Measurements from ENCODE around the gene MEGF11. TPM values are rescaled to one million over a fixed set of nuclear protein-coding genes. Genes with fewer than 3 reads are reported as not detected.

Gene MEGF11
- total RNA-seq, 4 donors from 2014 or later = 0.76 TPM; not detected in 3

GRCh38 chr15:66069751-66070150, 183.8 kb downstream of the MEGF11 start:
- no peak overlapping the region for H3K4me3 ChIP-seq
- intact Hi-C loops (cut with DNase I; ENCODE audit: low total_unique reads) = no loop called here
- H3K27me3 ChIP-seq = no peaks in the 10 kb centered on the region
- H3K4me1 ChIP-seq = no peaks in the 10 kb centered on the region
- H3K27ac ChIP-seq = no peak overlapping the region
- no peak for DNase-seq
- TF ChIP-seq, protein P1, sequence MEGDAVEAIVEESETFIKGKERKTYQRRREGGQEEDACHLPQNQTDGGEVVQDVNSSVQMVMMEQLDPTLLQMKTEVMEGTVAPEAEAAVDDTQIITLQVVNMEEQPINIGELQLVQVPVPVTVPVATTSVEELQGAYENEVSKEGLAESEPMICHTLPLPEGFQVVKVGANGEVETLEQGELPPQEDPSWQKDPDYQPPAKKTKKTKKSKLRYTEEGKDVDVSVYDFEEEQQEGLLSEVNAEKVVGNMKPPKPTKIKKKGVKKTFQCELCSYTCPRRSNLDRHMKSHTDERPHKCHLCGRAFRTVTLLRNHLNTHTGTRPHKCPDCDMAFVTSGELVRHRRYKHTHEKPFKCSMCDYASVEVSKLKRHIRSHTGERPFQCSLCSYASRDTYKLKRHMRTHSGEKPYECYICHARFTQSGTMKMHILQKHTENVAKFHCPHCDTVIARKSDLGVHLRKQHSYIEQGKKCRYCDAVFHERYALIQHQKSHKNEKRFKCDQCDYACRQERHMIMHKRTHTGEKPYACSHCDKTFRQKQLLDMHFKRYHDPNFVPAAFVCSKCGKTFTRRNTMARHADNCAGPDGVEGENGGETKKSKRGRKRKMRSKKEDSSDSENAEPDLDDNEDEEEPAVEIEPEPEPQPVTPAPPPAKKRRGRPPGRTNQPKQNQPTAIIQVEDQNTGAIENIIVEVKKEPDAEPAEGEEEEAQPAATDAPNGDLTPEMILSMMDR (IDR thresholded peaks at IDR 0.05) = no peak
- no peaks in the 10 kb centered on the region for H3K36me3 ChIP-seq
- H3K9me3 ChIP-seq = no peaks in the 10 kb centered on the region

GRCh38 chr15:66068801-66069200, 184.7 kb downstream of the MEGF11 start:
- H3K4me1 ChIP-seq = no peaks in the 10 kb centered on the region
- TF ChIP-seq, protein P1 (IDR thresholded peaks at IDR 0.05) = no peak
- no peak for TF ChIP-seq POLR2A (IDR thresholded peaks at IDR 0.05)
- DNase-seq = no peak
- intact Hi-C loops (cut with DNase I; ENCODE audit: low total_unique reads) = no loop called here
- H3K9me3 ChIP-seq = no peaks in the 10 kb centered on the region
- H3K36me3 ChIP-seq = no peaks in the 10 kb centered on the region
- no peak overlapping the region for H3K27ac ChIP-seq
- H3K4me3 ChIP-seq = no peak overlapping the region
- H3K27me3 ChIP-seq = no peaks in the 10 kb centered on the region

- no peaks in the 10 kb centered on the region for H3K9me3 ChIP-seq
- H3K36me3 ChIP-seq = no peaks in the 10 kb centered on the region
- intact Hi-C loops (cut with DNase I; ENCODE audit: low total_unique reads) = no loop called here
- no peak overlapping the region for H3K4me3 ChIP-seq
- no peaks in the 10 kb centered on the region for H3K4me1 ChIP-seq
- DNase-seq = no peak
- H3K27me3 ChIP-seq = no peaks in the 10 kb centered on the region
- TF ChIP-seq, protein P1 (IDR thresholded peaks at IDR 0.05) = no peak
- TF ChIP-seq POLR2A (IDR thresholded peaks at IDR 0.05) = no peak
- no peak overlapping the region for H3K27ac ChIP-seq
These were observed 185.9 kb downstream of the MEGF11 start for GRCh38 chr15:66067687-66068086.

GRCh38 chr15:66066481-66066880, 187.1 kb downstream of the MEGF11 start:
- no peak overlapping the region for H3K4me3 ChIP-seq
- TF ChIP-seq, protein P1 (IDR thresholded peaks at IDR 0.05) = no peak
- TF ChIP-seq POLR2A (IDR thresholded peaks at IDR 0.05) = no peak
- H3K27me3 ChIP-seq = no peaks in the 10 kb centered on the region
- no peak for DNase-seq
- intact Hi-C loops (cut with DNase I; ENCODE audit: low total_unique reads) = no loop called here
- H3K4me1 ChIP-seq = no peaks in the 10 kb centered on the region
- no peaks in the 10 kb centered on the region for H3K36me3 ChIP-seq
- no peaks in the 10 kb centered on the region for H3K9me3 ChIP-seq
- H3K27ac ChIP-seq = no peak overlapping the region

- H3K27me3 ChIP-seq = no peaks in the 10 kb centered on the region
- DNase-seq = no peak
- H3K27ac ChIP-seq = no peak overlapping the region
- TF ChIP-seq, protein P1 (IDR thresholded peaks at IDR 0.05) = no peak
- no peak for TF ChIP-seq POLR2A (IDR thresholded peaks at IDR 0.05)
- intact Hi-C loops (cut with DNase I; ENCODE audit: low total_unique reads) = no loop called here
- H3K4me3 ChIP-seq = no peak overlapping the region
- no peaks in the 10 kb centered on the region for H3K9me3 ChIP-seq
- H3K36me3 ChIP-seq = no peaks in the 10 kb centered on the region
- H3K4me1 ChIP-seq = no peaks in the 10 kb centered on the region
These were observed 187.5 kb downstream of the MEGF11 start for GRCh38 chr15:66066005-66066404.

All from uterus (tissue), 4 donors.